Mesendoderm (in vitro differentiated cells): ENCODE results near the gene COQ10A.
A peak's percentile ranks its signal among the peaks of the same experiment; 100 is the strongest.

Experiments
- DNase-seq: peaks from one replicate; pipeline ENCODE4 v3.0.0; 2013
- H2AK5ac ChIP-seq: 2 replicates; pipeline ENCODE4 v1.6.1; 2013; ENCODE audit warnings: low read length, inconsistent platforms
- H2BK120ac ChIP-seq: 2 replicates; pipeline ENCODE4 v1.6.1; 2013; ENCODE audit warnings: low read depth, mild to moderate bottlenecking, low read length, moderate library complexity, mixed read lengths
- H2BK15ac ChIP-seq: replicated peaks from 2 replicates; pipeline ENCODE4 v1.6.1; 2013; ENCODE audit warnings: low read depth, mild to moderate bottlenecking, moderate library complexity
- H2BK5ac ChIP-seq: 2 replicates; pipeline ENCODE4 v1.6.1; 2013; ENCODE audit warnings: low read length, inconsistent platforms
- H3K18ac ChIP-seq: 2 replicates; pipeline ENCODE4 v1.6.1; 2013; ENCODE audit warnings: mild to moderate bottlenecking, low read length, mixed read lengths
- H3K23ac ChIP-seq: one replicate; pipeline ENCODE4 v1.6.1; 2013; ENCODE audit warnings: low read length
- H3K27ac ChIP-seq: 2 replicates; pipeline ENCODE4 v1.5.1; 2013; ENCODE audit warnings: low read depth, mild to moderate bottlenecking, inconsistent platforms, low read length, moderate library complexity
- H3K27me3 ChIP-seq: 2 replicates; pipeline ENCODE4 v1.6.1; 2013; ENCODE audit warnings: low read length, control low read depth, mild to moderate bottlenecking, inconsistent platforms; ENCODE audit not compliant: insufficient read depth, poor library complexity
- H3K36me3 ChIP-seq: 2 replicates; pipeline ENCODE4 v1.6.1; 2013; ENCODE audit warnings: low read length, inconsistent platforms; ENCODE audit not compliant: control insufficient read depth, insufficient read depth
- H3K4ac ChIP-seq: one replicate; pipeline ENCODE4 v1.6.1; 2013; ENCODE audit warnings: low read depth, mild to moderate bottlenecking, low read length, moderate library complexity
- H3K4me1 ChIP-seq: 2 replicates; pipeline ENCODE4 v1.6.1; 2013; ENCODE audit warnings: low read depth, low read length, inconsistent platforms; ENCODE audit not compliant: control insufficient read depth
- H3K4me2 ChIP-seq: 2 replicates; pipeline ENCODE4 v1.6.1; 2013; ENCODE audit warnings: low read length
- H3K4me3 ChIP-seq: 2 replicates; pipeline ENCODE4 v1.5.1; 2013; ENCODE audit warnings: mild to moderate bottlenecking, low read length
- H3K56ac ChIP-seq: one replicate; pipeline ENCODE4 v1.6.1; 2013; ENCODE audit warnings: low read length
- H3K79me1 ChIP-seq: 2 replicates; pipeline ENCODE4 v1.6.1; 2013; ENCODE audit warnings: low read length, inconsistent platforms
- H3K79me2 ChIP-seq: 2 replicates; pipeline ENCODE4 v1.6.1; 2013; ENCODE audit warnings: mild to moderate bottlenecking, low read length; ENCODE audit not compliant: control insufficient read depth, insufficient read depth
- H3K9ac ChIP-seq: 2 replicates; pipeline ENCODE4 v1.6.1; 2013; ENCODE audit warnings: low read length, inconsistent platforms
- H4K5ac ChIP-seq: one replicate; pipeline ENCODE4 v1.6.1; 2013; ENCODE audit warnings: low read length
- H4K8ac ChIP-seq: one replicate; pipeline ENCODE4 v1.6.1; 2013; ENCODE audit warnings: low read depth, mild to moderate bottlenecking, control low read depth, low read length, moderate library complexity
- WGBS: extraction: QIAGEN DNeasy Blood & Tissue Kit; methylation state at CpG from one replicate; pipeline ENCODE4 v1.1.7; 2013; ENCODE audit warnings: low lambda C conversion rate, missing lambda C conversion rate; ENCODE audit not compliant: insufficient coverage; ENCODE audit errors: extremely low coverage; 5-methylcytosine and 5-hydroxymethylcytosine counted together

Gene COQ10A

GRCh38 chr12:56247923-56248322 lies 18.8 kb upstream of the COQ10A start:
- Histone ChIP-seq H3K4me3 (no peak overlapping the region), H3K4ac (no peak overlapping the region), H3K9ac (no peak overlapping the region), H3K27ac (no peak overlapping the region), H2BK15ac (no peak overlapping the region), H3K27me3 (no peaks in the 10 kb centered on the region), H3K4me2 (no peak overlapping the region), H4K8ac (no peak overlapping the region), H3K18ac (no peak overlapping the region), H2BK120ac (no peak overlapping the region), H3K36me3 (peaks cover 49% of the 10 kb centered on the region), H3K4me1 (no peaks in the 10 kb centered on the region), H2AK5ac (no peak overlapping the region), H3K79me1 (peaks cover 1% of the 10 kb centered on the region), H4K5ac (no peak overlapping the region), H3K56ac (no peak overlapping the region), H3K79me2 (no peaks in the 10 kb centered on the region), H3K23ac (no peak overlapping the region), H2BK5ac (no peak overlapping the region)
- WGBS = no CpG with 5 or more reads among the region's 16 CpGs
- no peak for DNase-seq

GRCh38 chr12:56248711-56249110 lies 18.0 kb upstream of the COQ10A start:
- H2AK5ac ChIP-seq = no peak overlapping the region
- no peak for DNase-seq
- H3K79me1 ChIP-seq = peaks cover 1% of the 10 kb centered on the region
- no peaks in the 10 kb centered on the region for H3K4me1 ChIP-seq
- H4K8ac ChIP-seq = no peak overlapping the region
- no CpG with 5 or more reads among the region's 8 CpGs for WGBS
- H3K4ac ChIP-seq = no peak overlapping the region
- H3K27ac ChIP-seq = no peak overlapping the region
- H3K18ac ChIP-seq = no peak overlapping the region
- no peak overlapping the region for H2BK120ac ChIP-seq
- H3K27me3 ChIP-seq = no peaks in the 10 kb centered on the region
- peaks cover 50% of the 10 kb centered on the region for H3K36me3 ChIP-seq
- H3K9ac ChIP-seq = no peak overlapping the region
- H3K4me3 ChIP-seq = no peak overlapping the region
- no peaks in the 10 kb centered on the region for H3K79me2 ChIP-seq
- no peak overlapping the region for H3K23ac ChIP-seq
- H3K4me2 ChIP-seq = no peak overlapping the region
- no peak overlapping the region for H4K5ac ChIP-seq
- no peak overlapping the region for H3K56ac ChIP-seq
- H2BK15ac ChIP-seq = no peak overlapping the region
- H2BK5ac ChIP-seq = no peak overlapping the region

GRCh38 chr12:56252649-56253048 lies 14.1 kb upstream of the COQ10A start:
- Histone ChIP-seq H3K27me3 (no peaks in the 10 kb centered on the region), H3K79me1 (peaks cover 13% of the 10 kb centered on the region), H2BK120ac (no peak overlapping the region), H2BK15ac (no peak overlapping the region), H3K23ac (no peak overlapping the region), H3K18ac (no peak overlapping the region), H4K8ac (no peak overlapping the region), H3K4me1 (peaks cover 8% of the 10 kb centered on the region), H3K79me2 (peaks cover 6% of the 10 kb centered on the region), H2AK5ac (no peak overlapping the region), H3K27ac (no peak overlapping the region), H4K5ac (no peak overlapping the region), H2BK5ac (no peak overlapping the region), H3K9ac (no peak overlapping the region), H3K36me3 (peaks cover 36% of the 10 kb centered on the region), H3K56ac (no peak overlapping the region), H3K4me3 (no peak overlapping the region), H3K4me2 (no peak overlapping the region), H3K4ac (no peak overlapping the region)
- no CpG with 5 or more reads among the region's 3 CpGs for WGBS
- no peak for DNase-seq

- no peak overlapping the region for H4K8ac ChIP-seq
- no peak overlapping the region for H4K5ac ChIP-seq
- no peak overlapping the region for H3K23ac ChIP-seq
- no peak overlapping the region for H3K4me2 ChIP-seq
- peaks cover 36% of the 10 kb centered on the region for H3K36me3 ChIP-seq
- no peak overlapping the region for H2BK15ac ChIP-seq
- no peak for DNase-seq
- no peak overlapping the region for H3K56ac ChIP-seq
- H2BK5ac ChIP-seq = no peak overlapping the region
- H3K79me1 ChIP-seq = peaks cover 13% of the 10 kb centered on the region
- peaks cover 8% of the 10 kb centered on the region for H3K4me1 ChIP-seq
- no peak overlapping the region for H2BK120ac ChIP-seq
- no CpG with 5 or more reads among the region's 11 CpGs for WGBS
- no peak overlapping the region for H3K18ac ChIP-seq
- no peak overlapping the region for H3K9ac ChIP-seq
- H3K4ac ChIP-seq = no peak overlapping the region
- H3K27ac ChIP-seq = no peak overlapping the region
- no peak overlapping the region for H2AK5ac ChIP-seq
- no peak overlapping the region for H3K4me3 ChIP-seq
- no peaks in the 10 kb centered on the region for H3K27me3 ChIP-seq
- peaks cover 6% of the 10 kb centered on the region for H3K79me2 ChIP-seq
Measured at GRCh38 chr12:56253091-56253490, 13.7 kb upstream of the COQ10A start.

- WGBS = no CpG with 5 or more reads among the region's 7 CpGs
- H3K79me1 ChIP-seq = peaks cover 13% of the 10 kb centered on the region
- H3K79me2 ChIP-seq = peaks cover 6% of the 10 kb centered on the region
- no peak overlapping the region for H3K23ac ChIP-seq
- no peak for DNase-seq
- H3K4me1 ChIP-seq = peaks cover 8% of the 10 kb centered on the region
- no peaks in the 10 kb centered on the region for H3K27me3 ChIP-seq
- peak overlapping the region; percentile 2 for H3K9ac ChIP-seq
- no peak overlapping the region for H3K4ac ChIP-seq
- no peak overlapping the region for H3K56ac ChIP-seq
- no peak overlapping the region for H2BK5ac ChIP-seq
- H4K5ac ChIP-seq = no peak overlapping the region
- H2BK120ac ChIP-seq = no peak overlapping the region
- H4K8ac ChIP-seq = no peak overlapping the region
- no peak overlapping the region for H2AK5ac ChIP-seq
- H3K4me2 ChIP-seq = no peak overlapping the region
- no peak overlapping the region for H3K27ac ChIP-seq
- peaks cover 24% of the 10 kb centered on the region for H3K36me3 ChIP-seq
- no peak overlapping the region for H2BK15ac ChIP-seq
- H3K4me3 ChIP-seq = no peak overlapping the region
- no peak overlapping the region for H3K18ac ChIP-seq
Measured at GRCh38 chr12:56255671-56256070, 11.1 kb upstream of the COQ10A start.

- DNase-seq = peak; percentile 55
- H3K4ac ChIP-seq = no peak overlapping the region
- H3K36me3 ChIP-seq = peaks cover 24% of the 10 kb centered on the region
Measured at GRCh38 chr12:56256326-56256960, 10.3 kb upstream of the COQ10A start.

More at GRCh38 chr12:56256326-56256960, 10.3 kb upstream of the COQ10A start:
- no peak overlapping the region for H3K23ac ChIP-seq
- H2BK120ac ChIP-seq = no peak overlapping the region
- H3K9ac ChIP-seq = peak overlapping the region; percentile 97
- H4K8ac ChIP-seq = no peak overlapping the region
- peaks cover 6% of the 10 kb centered on the region for H3K79me2 ChIP-seq
- H3K4me3 ChIP-seq = no peak overlapping the region
- peak overlapping the region; percentile 49 for H3K56ac ChIP-seq
- no peak overlapping the region for H2BK15ac ChIP-seq
- H3K27me3 ChIP-seq = no peaks in the 10 kb centered on the region
- WGBS = no CpG with 5 or more reads among the region's 4 CpGs
- H3K79me1 ChIP-seq = peaks cover 13% of the 10 kb centered on the region
- no peak overlapping the region for H3K18ac ChIP-seq
- H2AK5ac ChIP-seq = no peak overlapping the region
- H4K5ac ChIP-seq = no peak overlapping the region
- H3K4me1 ChIP-seq = peaks cover 8% of the 10 kb centered on the region
- peak overlapping the region; percentile 56 for H3K4me2 ChIP-seq
- no peak overlapping the region for H2BK5ac ChIP-seq
- H3K27ac ChIP-seq = no peak overlapping the region
